ENCODE measurements around the gene DYNC2LI1.

The DYNC2LI1 gene

DNA sequence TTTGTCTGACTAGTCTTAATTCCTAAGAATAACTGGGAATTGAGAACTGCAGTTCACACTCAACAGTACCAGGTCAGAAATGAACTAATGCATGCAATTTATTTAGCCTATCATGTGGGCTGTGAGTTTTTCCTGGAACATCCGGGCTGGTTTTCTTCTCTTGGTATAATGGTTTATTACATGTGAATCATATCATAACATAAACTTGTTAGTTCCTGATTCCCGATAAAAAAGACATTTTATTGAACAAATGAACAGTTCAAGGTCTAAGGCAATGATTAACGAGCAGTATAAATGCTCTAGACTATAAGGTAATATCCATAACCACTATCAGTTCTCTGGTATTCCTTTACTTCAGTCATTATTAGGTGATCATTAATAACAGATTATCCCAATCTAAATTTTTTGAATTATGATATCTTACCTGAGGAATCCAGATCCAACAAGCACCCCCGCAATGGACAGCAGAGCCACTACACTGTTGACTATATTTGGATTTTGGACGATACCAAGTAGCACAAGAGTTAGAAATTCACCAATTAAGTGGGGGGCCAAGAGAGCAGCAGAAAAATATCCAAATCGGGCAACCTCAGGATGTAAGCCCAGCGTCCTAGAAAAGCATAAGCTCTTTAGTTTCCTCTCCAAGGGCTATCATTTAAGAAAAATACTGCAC, 45.8 kb downstream of the DYNC2LI1 start:
- DNase-seq: no peak

DNA sequence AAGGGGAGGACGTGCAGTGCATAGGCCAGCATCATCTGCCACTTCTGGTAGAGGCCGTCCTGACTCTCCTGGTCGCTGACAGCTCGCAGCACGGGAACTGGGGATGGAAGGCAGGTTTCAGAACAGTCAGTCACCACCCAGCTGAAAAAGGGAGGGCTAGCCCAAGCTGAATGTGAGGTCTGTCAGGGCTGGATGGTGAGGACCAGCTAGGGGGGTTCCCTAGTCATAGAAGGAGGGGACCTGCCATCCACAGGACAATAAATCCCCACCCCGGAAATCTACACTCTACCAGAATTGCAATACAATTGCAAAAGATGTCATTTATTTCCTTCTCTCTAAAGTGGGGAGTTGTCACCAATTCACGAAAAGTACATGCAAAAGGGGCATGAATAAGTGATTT, 49.0 kb downstream of the DYNC2LI1 start:
- DNase-seq: no peak

DNA sequence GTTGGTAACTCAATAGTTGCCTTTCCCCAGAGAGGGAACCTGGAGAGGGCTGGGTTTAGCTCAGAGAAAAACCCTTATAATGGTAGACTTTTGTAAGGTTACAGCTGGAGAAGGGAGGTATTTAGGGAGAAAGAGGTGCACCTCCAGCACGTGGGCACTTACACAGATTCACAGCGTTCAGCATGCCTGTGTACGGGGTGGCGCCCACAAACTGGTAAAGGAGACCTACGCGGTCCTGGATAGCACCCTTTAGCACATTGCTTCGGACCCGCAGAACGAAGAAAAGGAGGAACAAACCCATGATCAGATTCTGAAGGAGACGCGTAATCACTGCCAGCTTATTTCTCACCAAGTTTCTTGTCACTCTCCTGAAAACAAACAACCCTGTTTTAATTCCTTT, 49.9 kb downstream of the DYNC2LI1 start:
- no peak for DNase-seq

DNA sequence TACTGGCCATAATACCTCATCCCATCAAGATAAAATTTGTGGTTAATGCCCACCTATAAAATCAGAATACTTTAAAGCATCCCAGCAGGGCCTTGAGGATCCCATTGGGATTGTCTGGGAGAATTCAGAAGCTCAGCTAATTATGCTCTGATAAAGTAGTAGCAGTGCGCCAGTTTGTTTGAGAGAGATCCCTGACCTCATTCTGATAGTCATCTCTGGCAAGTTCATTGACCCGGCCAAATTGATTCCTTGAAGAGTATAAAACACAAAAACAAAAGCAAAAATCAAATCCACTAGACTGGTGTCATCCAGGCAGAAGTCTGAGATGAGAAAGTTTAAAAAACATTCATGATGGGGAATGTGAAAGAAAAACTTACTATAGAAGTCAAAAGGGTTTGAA, 50.7 kb downstream of the DYNC2LI1 start:
- DNase-seq: no peak

DNA sequence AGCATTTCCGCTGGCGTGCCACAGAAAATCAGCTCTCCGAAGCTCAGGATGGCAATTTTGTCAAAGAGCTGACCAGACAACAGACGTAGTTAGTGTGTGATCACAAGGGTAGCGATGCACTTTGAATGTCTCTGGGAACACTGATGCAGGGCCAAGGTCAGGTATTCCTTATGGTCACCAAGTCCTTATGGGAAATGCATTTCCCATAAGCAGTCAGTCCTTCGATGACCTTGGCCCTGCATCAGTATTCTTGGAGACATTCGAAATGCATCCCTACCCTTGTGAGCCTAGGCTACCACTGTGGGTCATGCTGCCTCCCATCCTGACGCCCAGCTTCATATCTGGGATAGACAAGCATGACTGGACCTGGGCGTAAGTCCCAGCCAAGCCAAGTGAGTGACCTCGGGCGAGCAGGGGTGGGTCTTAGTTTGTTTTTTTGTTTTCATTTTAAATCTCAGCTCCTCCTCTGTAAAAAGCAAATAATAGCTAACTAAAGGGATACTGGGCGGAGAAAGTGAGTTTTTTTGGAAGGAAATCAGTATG, 51.2 kb downstream of the DYNC2LI1 start:
- DNase-seq: no peak

DNA sequence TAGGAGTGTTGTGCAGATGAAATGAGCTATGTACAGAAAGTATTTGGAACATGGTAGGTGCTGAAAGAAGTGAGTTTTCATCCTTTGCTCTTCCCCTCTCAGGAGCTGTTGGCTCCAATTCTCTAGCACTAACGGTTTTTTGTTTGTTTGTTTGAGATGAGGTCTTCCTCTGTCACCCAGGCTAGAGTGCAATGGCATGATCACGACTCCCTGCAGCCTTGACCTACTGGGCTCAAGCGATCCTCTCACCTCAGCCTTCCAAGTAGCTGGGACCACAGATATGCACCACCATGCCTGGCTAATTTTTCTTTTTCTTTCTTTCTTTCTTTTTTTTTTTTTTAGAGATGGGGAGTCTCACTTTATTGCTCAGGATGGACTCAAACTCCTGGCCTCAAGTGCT, 52.0 kb downstream of the DYNC2LI1 start:
- DNase-seq: no peak

DNA sequence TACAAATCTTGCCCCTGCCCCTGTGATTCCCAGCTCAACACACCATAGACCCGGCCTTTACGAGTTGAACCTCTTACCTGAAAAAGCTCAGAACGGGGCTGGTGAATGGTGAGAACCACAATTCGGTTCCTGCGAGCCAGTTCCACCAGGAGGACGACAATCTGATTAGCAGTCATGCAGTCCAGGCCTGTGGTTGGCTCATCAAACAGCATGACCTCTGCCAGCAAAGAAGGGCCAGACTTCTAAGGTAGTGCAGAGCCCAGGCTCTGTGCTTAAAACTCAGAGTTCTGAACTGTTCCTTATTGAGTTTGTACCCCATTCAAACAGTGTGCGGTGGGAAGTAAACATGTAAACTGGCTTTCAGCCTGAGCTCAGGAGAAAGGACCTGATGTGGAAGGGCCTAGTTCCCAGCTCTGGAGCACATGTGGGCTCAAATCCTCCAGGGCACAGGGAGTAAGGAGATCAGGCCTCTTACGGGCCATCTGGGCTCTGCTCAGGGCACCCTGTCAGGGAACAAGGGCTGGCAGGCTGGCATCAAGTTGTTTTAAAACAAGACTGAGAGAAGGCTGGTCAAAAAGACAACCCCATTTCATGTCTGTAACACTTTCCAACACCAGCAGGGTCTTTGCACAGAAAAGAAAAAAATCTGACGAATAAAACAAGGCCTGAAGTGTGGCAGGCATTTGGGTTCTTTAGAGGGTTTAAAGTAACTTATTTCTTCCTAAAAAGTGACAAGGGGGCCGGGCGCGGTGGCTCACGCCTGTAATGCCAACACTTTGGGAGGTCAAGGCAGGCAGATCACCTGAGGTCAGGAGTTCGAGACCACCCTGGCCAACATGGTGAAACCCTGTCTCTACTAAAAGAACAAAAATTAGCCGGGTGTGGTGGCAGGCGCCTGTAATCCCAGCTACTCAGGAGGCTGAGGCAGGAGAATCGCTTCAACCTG, 52.7 kb downstream of the DYNC2LI1 start:
- no peak for DNase-seq

DNA sequence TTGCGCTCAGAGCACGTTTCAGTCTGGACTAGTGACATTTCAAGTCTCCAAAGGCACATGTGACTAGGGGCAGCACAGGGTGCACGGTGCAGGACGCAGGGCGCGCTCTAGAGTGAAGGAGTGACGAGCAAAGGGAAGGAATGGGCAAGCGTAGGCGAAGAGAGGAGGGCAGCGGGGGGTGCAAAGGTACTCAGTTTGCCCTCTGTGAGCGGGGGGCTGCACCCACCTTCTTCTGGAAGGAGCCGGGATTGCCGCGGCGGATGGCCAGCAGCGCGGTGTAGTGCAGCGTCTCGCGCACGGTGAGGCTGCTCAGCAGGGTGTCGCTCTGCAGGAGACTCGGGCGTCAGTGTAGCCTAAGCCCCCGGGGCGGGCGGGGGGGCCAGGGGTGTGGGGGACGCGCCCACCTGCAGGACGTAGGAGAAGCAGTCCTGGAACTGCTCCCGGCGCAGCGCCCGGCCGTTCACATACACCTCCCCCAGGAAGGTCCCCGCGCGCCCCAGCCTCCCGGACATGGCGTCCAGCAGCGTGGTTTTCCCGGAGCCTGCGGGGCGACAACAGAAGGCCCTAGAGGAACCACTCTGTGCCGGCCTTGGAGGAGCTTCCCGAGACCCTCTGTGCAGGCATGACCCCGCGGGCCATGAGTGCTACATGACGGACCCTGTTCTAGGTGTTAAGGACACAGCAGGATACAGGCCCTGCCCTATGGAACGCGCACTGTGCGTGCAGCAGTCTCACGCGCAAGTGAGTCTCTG, 57.9 kb downstream of the DYNC2LI1 start:
- DNase-seq: no peak

DNA sequence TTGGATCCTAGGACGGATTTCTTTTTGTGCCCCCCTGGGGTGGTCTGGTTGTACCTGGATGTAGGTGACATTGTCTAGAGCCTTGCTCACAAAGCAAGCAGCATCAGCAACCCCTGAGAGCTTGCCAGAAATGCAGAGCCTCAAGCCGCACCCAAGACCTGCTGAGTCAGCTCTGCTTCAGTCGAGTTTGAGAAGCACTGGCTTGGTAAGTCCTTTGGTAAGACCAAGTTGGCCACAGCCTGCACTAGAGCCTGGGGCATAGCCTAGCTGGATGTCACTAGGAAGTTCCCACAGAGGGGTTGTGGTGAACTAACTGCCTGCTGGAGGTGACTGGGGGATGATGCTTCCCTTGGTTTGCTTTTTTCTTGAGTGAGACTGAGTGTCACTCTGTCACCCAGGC, 58.6 kb downstream of the DYNC2LI1 start:
- no peak for DNase-seq

DNA sequence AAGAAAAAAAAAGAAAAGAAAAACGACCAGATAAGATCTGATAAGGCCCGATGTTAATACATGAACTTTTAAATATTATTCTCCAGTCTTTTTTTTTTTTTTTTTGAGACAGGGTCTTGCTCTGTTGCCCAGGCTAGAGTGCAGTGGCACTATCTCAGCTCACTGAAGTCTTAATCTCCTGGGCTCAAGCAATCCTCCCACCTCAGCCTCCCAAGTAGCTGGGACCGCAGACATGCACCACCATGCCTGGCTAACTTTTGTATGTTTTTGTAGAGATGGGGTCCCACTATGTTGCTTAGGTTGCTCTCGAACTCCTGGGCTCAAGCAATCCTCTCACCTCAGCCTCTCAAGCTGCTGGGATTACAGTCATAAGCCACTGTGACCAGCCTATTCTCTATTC, 63.2 kb downstream of the DYNC2LI1 start:
- no peak for DNase-seq

DNA sequence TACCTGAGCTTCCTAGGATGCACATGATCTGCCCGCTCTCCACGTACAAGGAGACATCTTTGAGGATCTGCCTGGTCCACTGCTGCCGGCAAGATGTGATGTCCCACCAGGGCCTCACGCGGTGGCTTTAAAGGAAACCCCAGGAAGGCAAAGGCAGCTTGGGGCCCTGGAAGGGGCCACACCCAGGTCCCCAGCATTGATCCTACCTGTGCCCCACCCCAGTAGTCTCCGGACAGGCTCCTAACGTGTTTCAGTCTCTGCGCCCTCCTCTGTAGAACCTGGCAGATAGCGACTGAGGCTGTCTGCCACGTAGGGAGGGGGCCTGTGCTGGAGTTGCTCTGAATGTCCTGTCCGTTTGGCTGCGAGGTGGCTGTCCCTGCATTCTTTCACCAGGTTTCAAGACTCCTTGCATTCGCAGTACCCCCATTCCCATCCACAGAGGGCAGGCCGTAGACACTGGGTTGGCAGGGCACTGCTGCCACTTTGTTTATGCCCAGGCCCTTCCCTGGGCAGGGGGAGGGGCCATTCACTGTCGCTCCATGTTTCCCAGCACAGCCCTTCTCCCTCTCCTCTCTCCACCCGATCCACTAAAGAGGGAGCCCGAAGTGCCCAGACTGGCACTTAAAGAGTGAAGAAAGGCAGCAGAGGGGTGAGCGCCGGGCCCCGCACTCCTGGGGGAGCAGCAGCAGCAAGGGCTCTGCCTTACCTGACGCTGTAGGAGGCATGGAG, 64.2 kb downstream of the DYNC2LI1 start:
- no peak for DNase-seq

DNA sequence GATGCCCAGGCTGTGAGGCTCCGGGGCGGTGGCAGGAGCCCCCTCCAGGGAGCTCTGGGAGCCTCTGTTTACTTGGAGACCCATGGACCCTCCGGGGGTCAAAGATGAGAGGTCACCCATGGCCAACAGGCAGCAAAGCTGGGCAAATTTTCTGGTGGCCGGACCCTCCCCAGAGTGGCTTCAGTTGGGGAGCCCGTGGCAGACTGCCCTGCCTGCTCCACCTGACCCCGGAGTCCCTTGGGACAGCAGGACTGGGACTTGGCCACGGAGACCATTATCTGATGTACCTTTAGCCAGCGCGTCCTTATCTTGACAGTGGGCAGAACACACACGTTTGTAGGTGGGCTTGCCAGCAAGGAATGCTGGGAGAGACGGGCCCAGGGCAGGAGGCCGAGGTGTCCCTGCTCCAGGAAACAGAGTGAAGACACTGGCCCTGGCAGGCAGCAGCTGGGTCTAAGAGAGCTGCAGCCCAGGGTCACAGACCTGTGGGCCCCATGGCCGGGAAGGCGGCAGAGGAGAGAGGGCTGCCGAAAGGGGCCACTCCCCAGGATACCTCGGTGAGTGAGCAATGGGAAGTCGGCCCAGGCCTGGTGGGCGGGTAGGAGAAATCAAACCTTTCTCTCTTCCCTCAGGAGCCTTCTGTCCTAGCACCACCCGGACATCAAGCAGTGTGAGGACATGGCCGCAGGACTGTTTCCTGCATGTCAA, 64.9 kb downstream of the DYNC2LI1 start, which contains the start of the genes ABCG5 and ABCG8:
Gene ABCG5 (minus strand): TSS at position 280 of the 708 bp plus-strand sequence. CDS start 160 bp downstream, at position 120.
Gene ABCG8 (plus strand): TSS at position 412 of the 708 bp plus-strand sequence. CDS start 83 bp downstream, at position 495.
- DNase-seq: no peak

DNA sequence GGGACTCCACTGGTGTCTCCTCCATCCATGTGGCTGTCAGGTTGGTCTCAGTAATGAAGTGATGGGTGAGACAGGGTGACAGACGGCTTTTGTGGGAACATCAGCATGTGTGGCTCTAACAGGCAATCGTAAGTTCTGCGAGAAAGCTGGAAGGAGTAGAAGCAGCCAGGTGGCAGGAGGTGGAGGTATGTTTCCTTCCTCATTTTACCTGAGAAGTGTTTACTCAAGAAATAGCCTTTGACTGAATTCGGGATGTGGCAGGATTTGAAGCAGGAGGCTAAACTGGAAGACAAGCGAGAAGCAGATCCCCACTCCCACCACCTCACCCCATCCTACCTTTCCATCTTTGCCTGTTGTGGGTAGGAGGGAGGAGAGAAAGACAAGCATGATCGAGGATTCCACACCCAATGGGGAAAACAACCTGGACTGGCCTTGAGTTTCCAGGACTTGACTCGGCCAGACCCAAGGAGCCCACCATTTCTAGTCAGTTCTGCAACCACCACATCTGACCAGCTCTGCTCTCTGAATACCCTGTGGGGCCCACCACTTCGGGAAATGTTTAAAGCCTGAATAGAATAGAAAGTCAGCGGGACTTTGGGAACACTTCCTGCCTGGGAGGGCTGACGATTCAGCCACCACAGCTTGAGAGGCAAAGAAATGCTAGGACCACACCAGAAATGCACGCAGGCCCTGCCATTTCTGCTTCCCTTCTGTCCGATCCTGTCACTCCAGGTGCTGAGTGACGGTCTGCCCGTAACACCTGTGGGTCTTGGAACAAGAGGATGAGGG, 66.1 kb downstream of the DYNC2LI1 start:
- DNase-seq: no peak

DNA sequence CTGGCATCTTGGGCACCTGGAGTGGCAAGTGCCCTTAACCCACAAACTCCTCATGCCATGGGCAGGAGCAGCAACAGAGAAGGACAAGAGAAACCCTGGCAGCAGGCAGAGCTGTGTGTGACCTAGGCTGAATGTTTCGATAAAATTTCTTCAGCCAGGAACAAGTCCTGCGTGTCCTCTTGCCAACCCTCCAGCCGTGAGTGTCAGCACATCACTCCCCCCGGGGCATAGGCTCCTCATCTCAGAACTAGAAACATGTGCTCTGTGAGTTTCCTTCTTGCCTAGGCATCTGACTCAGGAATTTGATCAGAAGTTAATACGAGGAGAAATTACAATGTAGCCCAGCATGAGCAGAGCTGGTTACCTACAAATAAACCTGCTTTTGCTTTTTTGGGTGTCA, 67.1 kb downstream of the DYNC2LI1 start:
- DNase-seq: no peak

DNA sequence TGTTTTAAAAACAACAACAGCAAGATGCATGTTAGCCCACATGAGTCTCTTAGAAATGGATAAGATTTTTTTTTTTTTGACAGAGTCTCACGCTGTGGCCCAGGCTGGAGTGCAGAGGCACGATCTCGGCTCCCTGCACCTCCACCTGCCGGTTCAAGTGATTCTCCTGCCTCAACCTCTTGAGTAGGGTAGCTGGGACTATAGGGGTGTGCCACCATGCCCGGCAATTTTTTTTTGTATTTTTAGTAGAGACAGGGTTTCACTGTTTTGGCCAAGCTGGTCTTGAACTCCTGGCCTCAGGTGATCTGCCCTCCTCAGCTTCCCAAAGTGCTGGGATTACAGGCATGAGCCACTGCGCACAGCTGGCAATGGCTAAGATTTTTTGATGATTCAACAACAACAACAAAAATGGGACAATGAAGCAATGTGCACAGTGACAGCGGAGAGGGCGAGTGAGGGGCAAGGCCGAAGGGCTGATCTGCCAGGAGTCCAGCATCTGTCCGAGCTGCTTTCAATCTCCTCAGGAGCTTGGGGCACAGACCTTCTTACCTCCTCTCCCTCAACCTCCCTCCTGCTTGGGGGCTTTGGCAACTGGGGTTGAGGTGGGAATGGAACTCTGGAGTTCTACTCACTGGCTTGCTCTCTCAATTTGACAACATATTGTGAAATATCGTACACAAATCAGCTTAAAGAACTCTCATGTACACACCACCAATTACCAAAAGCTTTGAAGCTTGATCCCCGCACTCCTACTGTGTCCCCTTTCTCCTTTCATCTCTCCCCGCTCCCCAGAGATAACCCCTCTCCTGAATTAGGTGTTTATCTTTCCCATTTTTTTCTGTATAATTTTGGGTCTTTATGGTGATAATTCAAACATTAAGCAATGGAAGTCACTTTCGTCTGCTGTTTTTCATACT, 68.4 kb downstream of the DYNC2LI1 start:
- no peak for DNase-seq

DNA sequence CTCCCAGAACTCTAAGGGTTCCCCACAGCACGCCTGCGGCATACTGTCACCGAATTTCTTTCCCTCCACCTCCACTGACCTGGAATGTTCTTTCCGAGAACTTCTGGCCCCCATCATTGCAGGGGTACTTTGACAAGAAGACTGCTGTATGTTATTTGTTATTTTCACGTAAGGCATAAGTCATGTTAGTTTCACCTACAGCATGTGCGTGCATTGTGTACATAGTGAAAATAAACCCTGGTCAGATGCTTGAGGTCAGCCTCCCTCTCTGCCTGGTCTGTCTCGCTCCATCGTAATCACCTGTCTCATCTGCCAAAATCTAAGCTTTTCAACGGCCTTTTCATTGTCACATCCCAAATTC, 69.0 kb downstream of the DYNC2LI1 start:
- no peak for DNase-seq

DNA sequence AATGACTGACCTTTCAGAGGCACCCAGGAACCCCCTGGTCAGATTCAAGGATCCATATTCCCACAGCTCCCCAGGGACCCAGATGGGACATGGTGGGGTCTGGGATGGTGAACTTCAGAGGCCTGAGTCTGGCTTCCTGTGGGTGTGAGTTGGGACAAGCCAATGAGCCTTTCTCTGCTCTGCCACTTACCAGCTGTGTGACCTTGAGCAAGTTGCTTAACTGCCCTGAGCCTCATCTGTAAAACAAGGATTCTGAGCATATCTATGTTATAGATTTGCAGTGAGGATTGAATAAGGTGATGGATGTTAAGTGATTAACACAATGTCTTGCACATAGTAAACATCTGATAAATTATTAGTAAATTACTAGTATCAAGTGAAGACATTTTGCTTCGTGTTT, 71.3 kb downstream of the DYNC2LI1 start:
- DNase-seq: no peak

DNA sequence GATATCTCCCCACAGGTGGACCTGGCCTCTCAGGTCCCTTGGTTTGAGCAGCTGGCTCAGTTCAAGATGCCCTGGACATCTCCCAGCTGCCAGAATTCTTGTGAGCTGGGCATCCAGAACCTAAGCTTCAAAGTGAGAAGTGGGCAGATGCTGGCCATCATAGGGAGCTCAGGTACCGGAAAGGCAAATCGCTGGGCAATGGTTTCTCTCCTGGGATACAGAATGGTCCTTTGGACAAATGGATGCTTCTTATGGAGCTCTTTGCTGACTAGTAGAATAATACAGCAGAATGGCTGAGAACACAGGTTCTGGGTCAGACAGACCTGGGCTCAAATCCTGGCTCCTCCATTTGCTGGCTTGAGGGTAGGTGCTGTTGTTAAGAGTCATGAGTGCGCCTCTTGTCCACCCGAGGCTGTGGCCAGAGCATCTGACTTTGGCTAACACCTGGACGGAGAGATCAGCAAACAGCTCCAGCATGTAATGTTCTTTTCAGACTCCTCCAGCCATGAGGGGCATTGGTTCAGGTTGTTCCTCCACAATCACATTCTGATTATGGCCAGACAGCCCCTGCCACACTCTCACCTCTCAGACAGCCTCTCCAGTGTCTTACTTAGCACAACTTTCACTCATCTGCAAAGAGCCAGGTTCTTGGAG, 72.4 kb downstream of the DYNC2LI1 start:
- no peak for DNase-seq

DNA sequence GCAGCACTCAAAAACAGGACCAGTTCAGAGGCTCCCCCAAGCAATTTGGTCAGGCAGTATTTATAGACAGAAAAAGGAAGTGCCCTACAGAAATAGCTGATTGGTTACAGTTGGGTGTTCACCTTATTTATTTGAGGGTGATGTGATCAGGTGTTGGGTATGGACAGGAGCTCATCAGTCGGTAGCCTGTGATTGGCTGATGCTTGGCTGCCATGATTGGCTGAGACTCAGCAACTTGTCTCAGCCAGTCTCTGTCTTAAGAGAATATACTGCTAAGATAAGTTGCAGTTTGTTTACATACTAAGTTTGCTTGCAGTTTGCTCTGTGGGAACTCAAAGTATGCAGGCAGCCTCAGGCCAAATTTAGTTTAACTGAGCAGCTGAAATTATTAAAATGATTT, 74.4 kb downstream of the DYNC2LI1 start:
- DNase-seq: no peak

Measured in activated CD8-positive, alpha-beta memory T cell treated with anti-CD3 and anti-CD28 coated beads, Interleukin-2, amount 50 U/mL, for 48 hours (primary cell).